ENCODE results near the gene SRGAP1.

GRCh38 chr12:64175254-64175945 is 330.9 kb downstream of the SRGAP1 start:
- TF ChIP-seq CTCF (IDR thresholded peaks at IDR 0.05) (no peak), EZH2phosphoT487 (IDR thresholded peaks at IDR 0.05) (no peak), EZH2 (IDR thresholded peaks at IDR 0.05) (no peak)
